Measurements from ENCODE around the gene GARS1.
A peak's percentile ranks its signal among the peaks of the same experiment; 100 is the strongest.
"Not testable (repeated sequence)": the region's sequence is repeated elsewhere in the genome, so short reads cannot be mapped to it uniquely, and the experiment has no call there.

The GARS1 gene, protein sequence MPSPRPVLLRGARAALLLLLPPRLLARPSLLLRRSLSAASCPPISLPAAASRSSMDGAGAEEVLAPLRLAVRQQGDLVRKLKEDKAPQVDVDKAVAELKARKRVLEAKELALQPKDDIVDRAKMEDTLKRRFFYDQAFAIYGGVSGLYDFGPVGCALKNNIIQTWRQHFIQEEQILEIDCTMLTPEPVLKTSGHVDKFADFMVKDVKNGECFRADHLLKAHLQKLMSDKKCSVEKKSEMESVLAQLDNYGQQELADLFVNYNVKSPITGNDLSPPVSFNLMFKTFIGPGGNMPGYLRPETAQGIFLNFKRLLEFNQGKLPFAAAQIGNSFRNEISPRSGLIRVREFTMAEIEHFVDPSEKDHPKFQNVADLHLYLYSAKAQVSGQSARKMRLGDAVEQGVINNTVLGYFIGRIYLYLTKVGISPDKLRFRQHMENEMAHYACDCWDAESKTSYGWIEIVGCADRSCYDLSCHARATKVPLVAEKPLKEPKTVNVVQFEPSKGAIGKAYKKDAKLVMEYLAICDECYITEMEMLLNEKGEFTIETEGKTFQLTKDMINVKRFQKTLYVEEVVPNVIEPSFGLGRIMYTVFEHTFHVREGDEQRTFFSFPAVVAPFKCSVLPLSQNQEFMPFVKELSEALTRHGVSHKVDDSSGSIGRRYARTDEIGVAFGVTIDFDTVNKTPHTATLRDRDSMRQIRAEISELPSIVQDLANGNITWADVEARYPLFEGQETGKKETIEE

DNA sequence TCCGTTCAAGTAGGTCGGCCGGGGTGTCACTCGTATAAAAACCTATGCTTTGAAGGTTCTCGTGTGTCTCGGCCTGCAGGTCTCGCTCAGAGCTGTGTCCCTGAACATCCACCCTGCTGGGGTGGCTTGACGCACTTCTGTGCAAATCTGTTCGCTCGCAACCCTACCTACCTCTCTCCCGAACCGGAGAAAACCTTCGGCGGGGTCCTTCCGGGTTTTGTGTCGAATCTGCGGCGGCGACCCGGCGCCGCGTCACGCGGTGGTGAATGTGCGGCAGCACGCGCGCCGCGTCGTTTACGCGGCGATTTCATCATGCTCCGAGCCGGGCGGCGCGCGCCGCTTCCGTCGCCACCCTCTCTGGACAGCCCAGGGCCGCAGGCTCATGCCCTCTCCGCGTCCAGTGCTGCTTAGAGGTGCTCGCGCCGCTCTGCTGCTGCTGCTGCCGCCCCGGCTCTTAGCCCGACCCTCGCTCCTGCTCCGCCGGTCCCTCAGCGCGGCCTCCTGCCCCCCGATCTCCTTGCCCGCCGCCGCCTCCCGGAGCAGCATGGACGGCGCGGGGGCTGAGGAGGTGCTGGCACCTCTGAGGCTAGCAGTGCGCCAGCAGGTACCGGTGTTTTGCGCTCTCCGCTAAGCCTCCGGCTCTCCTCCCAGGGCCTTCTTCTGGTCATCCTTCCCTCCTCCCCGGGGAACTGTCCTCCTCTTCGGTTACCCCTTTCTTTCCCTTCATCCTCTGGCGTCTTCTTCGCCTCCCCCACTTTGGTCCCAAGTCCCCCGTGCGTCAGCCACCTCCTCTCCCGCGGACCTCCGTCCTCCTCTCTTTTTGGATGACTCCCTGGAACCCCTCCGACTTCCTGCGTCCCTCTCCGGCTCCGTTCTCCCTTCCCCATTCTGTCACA lies at the start of gene GARS1:
GARS1 (plus strand) TSS at position 339 of the 896 bp plus-strand sequence; CDS start at position 383, 44 bp downstream.
- DNase-seq (ENCODE audit: low read depth in 3 of 3): peak; percentile 77 to 81 (median 80)

DNA sequence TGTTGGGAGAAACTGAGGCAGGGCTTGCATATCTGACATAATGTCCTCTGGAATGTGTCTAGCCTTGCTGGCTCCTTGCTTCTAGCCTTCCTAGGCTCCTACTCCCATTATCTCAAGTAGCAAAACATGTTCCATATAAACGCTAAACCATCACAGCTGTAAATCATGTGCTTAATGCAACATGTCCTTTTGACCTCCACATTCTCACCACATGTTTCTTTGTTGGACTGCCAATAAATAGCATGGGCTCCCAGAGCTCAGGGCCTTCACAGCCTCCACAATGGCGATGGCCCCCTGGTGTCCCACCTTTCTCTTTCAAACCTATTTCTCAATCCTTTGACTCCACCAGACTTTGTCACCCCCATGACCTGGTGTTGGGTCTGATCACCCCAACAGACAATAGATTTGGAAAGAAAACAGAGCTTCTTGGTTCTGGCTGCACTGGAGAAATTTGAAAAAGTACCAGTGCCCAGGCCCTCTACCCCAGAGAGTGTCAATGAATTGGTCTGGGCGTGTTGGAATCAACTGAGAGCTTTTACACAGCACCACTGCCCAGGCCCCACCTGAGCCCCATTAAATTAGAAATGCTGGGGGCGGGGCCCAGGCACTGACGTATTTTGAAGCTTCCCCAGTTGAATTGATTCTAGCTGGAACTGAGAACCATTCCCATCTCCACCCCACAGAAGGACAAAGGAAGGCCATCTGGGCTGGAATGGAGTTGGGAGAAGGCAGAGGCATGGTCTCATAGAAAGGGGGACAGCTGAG lies 48.7 kb upstream of the GARS1 start:
- DNase-seq (ENCODE audit: low read depth in 3 of 3): no peak

DNA sequence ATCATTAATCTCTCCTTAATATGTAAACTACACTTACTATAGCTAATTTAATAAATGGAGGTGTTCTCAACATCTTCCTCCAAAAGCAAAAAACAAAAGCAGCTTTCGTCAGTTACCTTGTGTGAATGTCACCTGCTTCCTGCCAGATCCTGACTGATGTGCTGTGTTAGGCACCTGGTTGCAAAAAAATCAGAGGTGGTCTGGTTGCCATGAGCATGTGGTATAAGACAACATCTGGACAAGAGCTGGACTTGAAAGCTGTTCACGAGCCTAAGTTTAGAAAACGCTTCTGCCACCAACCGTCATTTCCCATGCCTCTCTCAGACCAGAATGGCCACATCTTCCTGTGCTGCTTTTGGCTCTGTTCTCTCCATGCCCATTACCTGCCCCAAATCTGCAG lies 48.1 kb upstream of the GARS1 start:
- no peak for DNase-seq (ENCODE audit: low read depth in 3 of 3)

DNA sequence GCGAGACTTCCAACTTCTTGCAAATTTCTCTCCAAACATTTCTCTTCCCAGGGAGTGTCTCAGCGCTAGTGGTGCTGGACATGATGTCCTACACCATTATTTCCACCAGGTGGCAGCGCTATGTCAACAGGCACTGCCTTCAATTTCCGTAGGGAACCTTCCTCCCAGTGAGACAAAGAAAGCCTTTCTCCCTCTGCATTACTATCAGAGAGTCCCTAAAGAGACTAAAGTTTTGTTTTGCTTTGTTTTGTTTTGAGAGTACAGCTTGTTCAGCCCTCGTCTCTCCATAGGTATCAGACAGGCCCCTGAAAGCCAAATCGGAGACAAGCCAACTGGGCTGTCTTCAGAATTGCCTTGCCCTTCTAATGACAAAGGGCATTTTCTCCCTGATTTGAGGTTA lies 45.8 kb upstream of the GARS1 start:
- peak; percentile 4 to 9 (median 8) for DNase-seq (ENCODE audit: low read depth in 3 of 3)

DNA sequence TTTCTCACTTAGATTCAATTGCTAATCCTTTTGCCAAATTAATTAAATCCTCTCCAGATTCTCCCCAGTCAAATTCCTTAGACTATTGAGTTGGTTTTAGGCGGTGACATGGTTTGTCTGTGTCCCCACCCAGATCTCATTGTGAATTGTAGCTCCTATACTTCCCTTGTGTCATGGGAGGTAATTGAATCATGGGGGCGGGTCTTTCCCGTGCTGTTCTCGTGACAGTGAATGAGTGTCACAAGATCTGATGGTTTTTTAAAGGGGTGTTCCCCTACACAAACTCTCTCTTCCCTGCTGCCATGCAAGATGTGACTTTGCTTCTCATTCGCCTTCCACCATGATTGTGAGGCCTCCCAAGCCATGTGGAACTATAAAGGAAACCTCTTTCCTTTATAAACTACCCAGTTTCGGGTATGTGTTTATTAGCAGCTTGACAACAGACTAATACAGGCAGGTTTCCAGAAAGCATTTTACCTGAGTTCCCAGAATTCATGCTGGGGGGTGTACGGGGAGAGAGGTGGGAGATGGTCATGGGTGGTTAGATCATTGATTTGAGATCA lies 44.7 kb upstream of the GARS1 start:
- no peak for DNase-seq (ENCODE audit: low read depth in 3 of 3)

DNA sequence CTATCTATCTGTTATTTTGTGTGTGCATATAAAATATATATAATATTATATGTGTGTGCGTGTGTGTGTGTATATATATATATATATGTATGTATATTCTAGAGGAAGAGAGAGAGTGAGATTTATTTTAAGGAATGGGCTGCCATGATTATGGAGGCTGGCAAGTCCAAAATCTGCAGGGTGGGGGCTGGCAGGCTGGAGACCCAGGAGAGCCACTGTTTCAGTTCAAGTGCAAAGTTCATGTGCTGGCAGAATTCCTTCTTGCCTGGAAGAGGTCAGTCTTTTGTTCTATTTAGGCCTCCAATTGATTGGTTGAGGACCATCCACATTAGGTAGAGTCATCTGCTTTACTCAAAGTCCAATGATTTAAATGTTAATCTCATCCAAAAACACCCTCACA lies 42.3 kb upstream of the GARS1 start:
- no peak for DNase-seq (ENCODE audit: low read depth in 3 of 3)

DNA sequence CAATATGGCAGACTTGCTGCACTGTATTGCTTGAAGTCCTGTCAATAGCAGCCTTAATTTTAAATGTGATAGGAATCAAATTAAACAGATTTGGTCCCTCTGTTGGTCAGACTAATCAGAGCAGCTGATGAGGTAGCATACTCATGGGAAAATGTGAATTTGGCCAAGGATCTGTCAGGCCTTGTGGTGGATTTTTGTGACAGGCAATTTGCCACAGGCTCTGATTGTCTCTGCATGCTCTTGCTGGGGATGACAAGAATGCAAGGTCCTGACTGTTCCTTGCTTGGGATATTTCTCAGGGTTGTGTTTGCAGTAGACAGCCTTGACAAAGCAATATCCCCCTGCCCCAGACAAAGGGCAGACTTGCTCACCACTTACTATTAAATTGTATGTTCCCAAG lies 41.5 kb upstream of the GARS1 start:
- no peak for DNase-seq (ENCODE audit: low read depth in 3 of 3)

DNA sequence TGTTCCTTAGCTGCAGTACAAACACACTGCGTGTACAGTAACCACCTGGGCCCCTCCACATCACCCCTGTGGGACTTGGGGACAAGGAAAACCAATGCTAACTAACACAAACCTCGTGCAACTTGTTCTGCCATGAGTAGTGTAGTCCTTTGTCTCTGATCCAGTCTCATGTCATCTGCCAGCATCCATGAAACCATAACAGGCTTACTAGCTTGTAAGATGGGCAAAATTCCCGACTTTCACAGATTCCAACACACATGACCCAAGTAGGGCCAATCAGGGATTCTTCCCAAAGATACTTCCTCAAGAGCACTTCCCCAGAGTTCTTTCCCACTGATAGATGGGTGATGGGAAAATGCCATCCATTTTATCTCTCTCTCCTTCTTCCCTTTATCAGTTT lies 41.1 kb upstream of the GARS1 start:
- no peak for DNase-seq (ENCODE audit: low read depth in 3 of 3)

DNA sequence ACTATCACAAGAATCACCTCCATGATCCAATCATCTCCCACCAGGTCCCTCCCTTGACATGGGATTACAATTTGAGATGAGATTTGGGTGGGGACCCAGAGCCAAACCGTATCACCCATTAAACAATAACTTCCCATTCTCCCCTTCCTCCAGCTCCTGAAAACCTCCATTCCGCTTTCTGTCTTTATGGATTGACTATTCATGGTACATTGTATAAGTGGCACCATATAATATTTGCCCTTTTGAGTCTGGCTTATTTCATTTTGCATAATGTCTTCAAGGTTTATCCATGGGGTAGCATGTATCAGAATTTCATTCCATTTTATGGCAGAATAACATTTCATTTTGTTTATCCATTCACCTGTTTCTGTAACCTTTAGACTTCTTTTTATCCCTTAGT lies 39.2 kb upstream of the GARS1 start:
- DNase-seq (ENCODE audit: low read depth in 3 of 3): no peak

DNA sequence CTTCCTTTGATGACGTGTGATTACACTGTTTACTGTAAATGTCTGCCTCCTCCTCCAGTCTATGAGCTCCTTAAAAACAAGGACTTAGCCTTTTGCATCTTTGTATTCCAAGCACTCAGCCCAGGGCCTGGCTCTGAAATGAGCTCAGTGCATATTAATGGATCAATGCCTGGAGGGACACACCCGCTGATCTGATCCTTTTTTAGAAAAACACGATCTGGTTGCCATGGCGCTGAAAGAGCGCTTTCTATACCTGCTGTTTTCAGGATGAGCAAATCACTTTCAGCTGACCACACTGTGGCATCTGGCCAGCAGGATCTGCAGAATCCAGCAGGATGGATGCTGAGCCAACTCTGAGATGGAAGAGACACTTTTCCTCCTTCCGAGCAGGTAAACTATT lies 37.8 kb upstream of the GARS1 start:
- no peak for DNase-seq (ENCODE audit: low read depth in 3 of 3)

DNA sequence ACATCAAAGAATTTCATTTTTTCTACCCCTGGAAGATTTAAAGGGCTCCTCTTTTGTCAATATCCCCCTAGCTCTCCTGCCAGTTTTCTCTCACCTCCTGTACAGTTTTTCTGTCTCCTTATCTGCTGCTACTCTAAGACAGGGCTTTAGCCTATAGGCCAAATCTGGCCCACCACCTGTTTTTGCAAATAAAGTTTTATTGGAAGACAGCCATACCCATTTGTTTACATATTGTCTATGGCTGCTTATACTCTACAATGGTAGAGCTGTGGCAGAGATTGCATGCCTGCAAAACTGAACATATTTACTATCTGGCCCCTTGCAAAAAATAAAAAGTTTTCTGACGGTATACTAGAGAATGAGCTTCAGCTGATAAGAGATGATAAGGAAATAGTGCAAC lies 37.4 kb upstream of the GARS1 start:
- DNase-seq (ENCODE audit: low read depth in 3 of 3): no peak

DNA sequence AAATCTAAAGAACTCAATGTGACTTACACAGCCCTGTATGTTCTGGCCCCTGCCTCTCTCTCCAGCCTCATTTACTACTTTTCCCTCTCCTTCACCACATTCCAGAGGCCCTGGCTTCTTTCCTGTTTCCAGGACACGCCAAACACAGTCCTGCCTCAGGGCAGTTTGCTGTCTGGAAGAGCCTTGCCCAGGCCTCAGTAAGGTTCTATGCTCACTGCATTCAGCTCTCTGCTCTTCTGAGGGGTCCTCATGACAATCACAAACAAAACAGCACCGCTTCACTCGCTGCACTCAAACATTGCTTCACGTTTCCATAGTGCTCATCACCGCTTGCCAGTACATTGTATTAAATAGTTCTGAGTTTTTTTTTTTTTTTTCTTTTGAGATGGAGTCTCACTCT lies 35.1 kb upstream of the GARS1 start:
- no peak for DNase-seq (ENCODE audit: low read depth in 3 of 3)

DNA sequence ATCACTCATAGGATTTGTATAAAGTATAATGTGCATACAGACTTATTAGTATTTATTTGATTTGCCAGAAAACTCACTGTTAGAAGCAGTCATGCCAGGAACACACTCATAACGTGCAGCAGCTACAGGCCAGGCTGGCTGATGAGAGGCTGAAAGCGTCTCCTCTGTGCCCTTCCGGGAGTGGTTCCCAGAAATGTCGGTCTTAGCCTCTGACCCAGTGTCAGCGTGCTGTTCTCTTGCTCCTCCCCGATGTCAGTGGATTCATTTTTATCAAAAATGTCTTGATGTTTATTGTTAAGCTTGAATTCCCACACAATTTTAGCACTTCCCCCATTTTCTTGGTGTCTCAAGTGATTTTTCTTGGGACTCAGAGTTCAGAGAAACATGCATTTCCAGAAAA lies 33.3 kb upstream of the GARS1 start:
- DNase-seq (ENCODE audit: low read depth in 3 of 3): no peak

DNA sequence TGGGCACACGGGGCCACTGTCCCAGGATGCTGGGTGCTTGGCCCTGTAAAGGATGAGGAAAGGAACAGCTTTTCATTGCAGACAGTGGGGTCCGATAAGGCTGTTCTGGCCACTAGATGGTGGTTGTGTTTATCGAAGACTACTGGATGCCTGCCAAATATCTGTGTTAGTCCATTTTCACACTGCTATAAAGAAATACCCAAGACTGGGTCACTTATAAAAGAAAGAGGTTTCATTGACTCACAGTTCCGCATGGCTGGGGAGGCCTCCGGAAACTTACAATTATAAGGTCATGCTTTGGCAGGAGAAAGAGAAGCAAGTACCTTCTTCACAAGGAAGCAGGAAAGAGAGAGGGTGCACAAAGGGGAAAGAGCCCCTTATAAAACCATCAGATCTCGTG lies 32.2 kb upstream of the GARS1 start:
- no peak for DNase-seq (ENCODE audit: low read depth in 3 of 3)

DNA sequence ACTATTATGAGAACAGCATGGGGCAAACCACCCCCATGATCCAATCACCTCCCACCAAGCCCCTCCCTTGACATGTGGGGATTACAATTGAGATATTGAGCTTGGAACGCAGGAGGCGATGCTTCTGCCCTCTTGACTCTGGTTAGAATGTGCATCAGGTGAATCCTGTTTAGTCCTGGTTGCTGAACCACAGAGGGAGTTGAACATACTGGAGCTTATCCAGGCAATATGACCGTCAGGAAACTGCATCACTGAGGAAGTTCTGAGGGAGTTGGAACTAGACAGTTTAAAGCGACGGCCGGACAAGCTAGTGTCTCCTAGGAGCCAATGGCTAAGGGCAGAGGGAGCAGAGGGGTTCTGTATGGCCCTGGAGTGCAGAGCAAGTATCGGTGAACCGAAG lies 31.8 kb upstream of the GARS1 start:
- DNase-seq (ENCODE audit: low read depth in 3 of 3): no peak

DNA sequence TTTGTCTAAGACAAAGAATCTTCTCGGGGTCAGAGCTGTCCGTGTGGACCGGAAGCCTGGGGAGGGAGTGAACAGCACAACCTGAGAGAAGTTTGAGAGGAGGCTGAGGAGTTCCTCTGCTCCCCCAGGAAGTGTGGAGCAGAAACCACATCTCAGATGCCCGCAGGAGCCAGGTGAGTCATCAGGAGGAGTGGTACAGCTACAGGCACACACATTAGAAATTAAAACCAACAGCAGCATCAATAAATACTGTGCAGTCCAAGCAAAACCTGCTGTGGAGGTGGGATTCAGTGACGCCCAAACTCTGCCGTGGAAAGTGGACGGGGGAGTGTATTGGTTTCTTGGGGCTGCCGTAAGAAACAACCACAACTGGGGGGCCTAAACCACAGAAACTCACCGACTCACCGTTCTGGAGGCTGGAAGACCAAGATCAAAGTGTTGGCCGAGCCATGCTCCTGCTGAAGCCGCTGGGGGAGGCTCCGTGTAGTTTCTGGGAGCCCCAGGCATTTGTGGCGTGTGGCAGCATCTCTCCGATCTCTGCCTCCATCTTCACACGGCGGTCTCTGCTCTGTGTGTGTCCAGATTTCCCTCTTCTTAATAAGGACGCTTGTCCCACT lies 31.2 kb upstream of the GARS1 start:
- no peak for DNase-seq (ENCODE audit: low read depth in 3 of 3)

DNA sequence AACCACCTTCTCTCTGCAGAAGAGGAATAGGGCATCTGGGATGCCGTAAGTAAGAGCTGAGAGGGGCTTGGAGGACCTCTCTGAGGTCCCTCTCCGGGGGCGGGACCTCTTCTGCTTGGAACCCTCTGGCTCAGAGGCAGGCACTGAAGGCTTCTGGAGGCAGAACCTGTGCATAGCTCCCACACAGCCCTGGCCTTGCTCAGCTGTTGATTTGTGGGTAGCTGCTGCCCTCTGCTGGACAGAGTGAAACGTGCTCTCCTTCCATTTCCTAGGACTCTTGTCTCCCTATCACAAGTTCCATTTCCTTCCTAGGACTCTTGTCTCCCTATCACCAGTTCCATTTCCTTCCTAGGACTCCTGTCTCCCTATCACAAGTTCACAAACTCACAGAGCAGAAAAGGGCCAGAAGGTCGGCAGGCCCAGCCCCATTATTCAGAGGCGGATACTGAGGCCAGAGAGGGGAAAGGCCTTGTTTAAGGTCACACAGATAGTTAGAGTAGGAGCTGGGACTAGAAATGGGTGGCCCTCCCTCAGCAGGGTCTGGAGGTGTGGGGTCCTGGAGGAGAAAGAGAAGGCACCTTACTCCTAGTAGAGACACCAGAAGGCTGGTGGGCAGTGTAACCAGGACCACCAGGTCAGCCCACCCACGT lies 30.3 kb upstream of the GARS1 start:
- DNase-seq (ENCODE audit: low read depth in 3 of 3): peak; percentile 55 to 61 (median 60)

DNA sequence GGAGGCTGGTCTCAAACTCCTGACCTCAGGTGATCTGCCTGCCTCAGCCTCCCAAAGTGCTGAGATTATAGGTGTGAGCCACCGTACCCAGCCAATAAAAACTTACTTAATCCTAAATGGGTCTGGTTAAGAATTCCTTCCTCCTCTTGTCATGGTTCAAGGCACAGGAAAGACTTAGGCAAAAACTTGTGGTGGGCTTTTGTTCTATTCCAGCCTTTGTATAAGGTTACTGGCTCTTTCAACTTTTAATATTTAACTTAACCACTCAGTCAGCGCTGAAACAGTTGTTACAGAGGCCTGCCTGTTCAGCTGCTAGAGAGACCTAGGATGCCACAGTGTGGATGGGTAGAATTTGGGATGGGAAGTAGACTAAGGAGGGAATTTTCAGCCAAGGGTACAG lies 28.1 kb upstream of the GARS1 start:
- DNase-seq (ENCODE audit: low read depth in 3 of 3): no peak

DNA sequence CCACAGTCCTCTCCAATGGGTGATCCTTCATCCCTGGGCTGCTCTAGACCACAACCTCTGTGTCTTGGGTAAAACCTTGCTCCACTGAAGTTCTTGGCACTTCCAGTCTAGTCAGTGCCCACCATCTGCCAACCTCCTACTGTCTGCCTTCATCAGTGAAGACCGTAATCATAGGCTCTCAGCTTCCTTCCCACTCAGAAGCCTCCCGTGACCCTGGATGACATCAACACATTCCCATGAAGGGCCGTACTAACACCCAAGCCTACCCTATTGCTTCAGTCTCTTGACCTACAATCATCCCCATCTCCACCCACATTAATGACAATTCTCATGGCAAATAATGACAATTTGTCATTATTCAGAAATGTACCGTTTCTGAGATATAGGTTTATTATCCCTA lies 27.6 kb upstream of the GARS1 start:
- DNase-seq (ENCODE audit: low read depth in 3 of 3): no peak

DNA sequence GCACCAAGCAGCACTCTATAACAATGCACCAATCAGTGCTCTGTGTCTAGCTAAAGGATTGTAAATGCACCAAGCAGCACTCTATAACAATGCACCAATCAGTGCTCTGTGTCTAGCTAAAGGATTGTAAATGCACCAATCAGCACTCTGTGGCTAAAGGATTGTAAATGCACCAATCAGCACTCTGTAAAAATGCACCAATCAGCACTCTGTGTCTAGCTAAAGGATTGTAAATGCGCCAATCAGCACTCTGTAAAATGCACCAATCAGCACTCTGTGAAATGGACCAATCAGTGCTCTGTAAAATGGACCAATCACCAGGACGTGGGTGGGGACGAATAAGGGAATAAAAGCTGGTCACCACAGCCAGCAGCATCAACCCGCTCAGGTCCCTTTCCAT lies 24.4 kb upstream of the GARS1 start:
- DNase-seq (ENCODE audit: low read depth in 3 of 3): not testable (repeated sequence)

Data from stimulated activated CD4-positive, alpha-beta T cell treated with anti-CD3 and anti-CD28 coated beads, TNF-alpha, amount 100 ng/mL, for 4 hours (primary cell).